ENCODE results near the gene ZNF274.

ZNF274 gene

DNA sequence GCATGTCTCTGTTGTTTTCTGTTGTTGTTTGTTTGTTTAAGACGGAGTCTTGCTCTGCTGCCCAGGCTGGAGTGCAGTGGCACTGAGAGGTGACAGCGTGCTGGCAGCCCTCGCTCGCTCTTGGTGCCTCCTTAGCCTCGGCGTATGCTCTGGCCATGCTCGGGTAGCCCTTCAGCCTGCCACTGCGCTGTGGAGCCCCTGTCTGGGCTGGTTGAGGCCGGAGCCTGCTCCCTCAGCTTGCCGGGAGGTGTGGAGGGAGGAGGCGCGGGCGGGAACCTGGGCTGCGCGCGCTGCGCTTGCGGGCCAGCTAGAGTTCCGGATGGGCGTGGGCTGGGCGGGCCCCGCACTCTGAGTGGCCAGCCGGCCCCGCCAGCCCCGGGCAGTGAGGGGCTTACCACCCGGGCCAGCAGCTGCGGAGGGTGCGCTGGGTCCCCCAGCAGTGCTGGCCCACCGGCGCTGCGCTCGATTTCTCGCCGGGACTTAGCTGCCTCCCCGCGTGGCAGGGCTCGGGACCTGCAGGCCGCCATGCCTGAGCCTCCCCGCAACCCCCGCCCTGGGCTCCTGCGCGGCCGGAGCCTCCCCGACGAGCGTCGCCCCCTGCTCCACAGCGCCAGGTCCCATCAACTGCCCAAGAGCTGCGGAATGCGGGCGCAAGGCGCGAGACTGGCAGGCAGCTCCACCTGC lies 25.7 kb upstream of the ZNF274 start:
- H3K4me3 ChIP-seq (ENCODE audit: low read length) = no peak overlapping the region
- H2AFZ ChIP-seq (ENCODE audit: low read depth, low read length) = no peak overlapping the region
- TF ChIP-seq EZH2phosphoT487 (IDR thresholded peaks at IDR 0.05; ENCODE audit: low read depth) (no peak), CTCF (IDR thresholded peaks at IDR 0.05; ENCODE audit: low read depth, low read length) (no peak)
- H3K9ac ChIP-seq (ENCODE audit: low read length) = no peak overlapping the region
- H3K79me2 ChIP-seq (ENCODE audit: low read length) = no peaks in the 10 kb centered on the region
- no peaks in the 10 kb centered on the region for H3K4me1 ChIP-seq (ENCODE audit: low read length)
- H3K27ac ChIP-seq (ENCODE audit: low read length) = no peak overlapping the region
- no peaks in the 10 kb centered on the region for H3K36me3 ChIP-seq (replicated peaks; ENCODE audit: low read depth, low read length)
- no peaks in the 10 kb centered on the region for H3K9me3 ChIP-seq (ENCODE audit: insufficient read depth, low read length)
- no peaks in the 10 kb centered on the region for H4K20me1 ChIP-seq (ENCODE audit: insufficient read depth, low read length)
- H3K27me3 ChIP-seq (ENCODE audit: low read depth, low read length) = no peaks in the 10 kb centered on the region
- H3K4me2 ChIP-seq (ENCODE audit: low read length) = no peak overlapping the region

DNA sequence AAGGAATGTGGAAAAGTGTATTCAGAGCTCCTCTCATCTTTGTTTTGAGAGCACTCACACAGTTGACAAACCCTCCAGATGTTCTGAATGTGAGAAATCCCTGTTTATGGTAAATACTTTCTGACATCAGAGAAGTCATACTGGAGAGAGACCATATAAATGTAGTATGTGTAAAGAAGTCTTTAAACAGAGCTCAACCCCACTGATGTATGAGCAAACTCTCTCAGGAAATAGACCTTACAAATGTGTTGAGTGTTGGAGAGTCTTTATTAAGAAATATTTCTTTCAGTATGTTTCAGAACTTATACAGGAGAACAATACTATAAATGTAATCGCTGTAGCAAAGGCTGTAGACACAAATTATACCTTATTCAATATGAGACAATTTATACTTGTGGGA lies 16.6 kb upstream of the ZNF274 start:
- H3K36me3 ChIP-seq (replicated peaks; ENCODE audit: low read depth, low read length) = no peaks in the 10 kb centered on the region
- no peaks in the 10 kb centered on the region for H4K20me1 ChIP-seq (ENCODE audit: insufficient read depth, low read length)
- H3K27ac ChIP-seq (ENCODE audit: low read length) = no peak overlapping the region
- no peak overlapping the region for H3K9ac ChIP-seq (ENCODE audit: low read length)
- no peak overlapping the region for H2AFZ ChIP-seq (ENCODE audit: low read depth, low read length)
- no peak for TF ChIP-seq EZH2phosphoT487 (IDR thresholded peaks at IDR 0.05; ENCODE audit: low read depth)
- TF ChIP-seq CTCF (IDR thresholded peaks at IDR 0.05; ENCODE audit: low read depth, low read length) = no peak
- H3K79me2 ChIP-seq (ENCODE audit: low read length) = no peaks in the 10 kb centered on the region
- H3K27me3 ChIP-seq (ENCODE audit: low read depth, low read length) = no peaks in the 10 kb centered on the region
- no peaks in the 10 kb centered on the region for H3K4me1 ChIP-seq (ENCODE audit: low read length)
- peaks cover 48% of the 10 kb centered on the region for H3K9me3 ChIP-seq (ENCODE audit: insufficient read depth, low read length)
- no peak overlapping the region for H3K4me2 ChIP-seq (ENCODE audit: low read length)
- H3K4me3 ChIP-seq (ENCODE audit: low read length) = no peak overlapping the region

GRCh38 chr19:58166708-58167280 lies 16.1 kb upstream of the ZNF274 start:
- Histone ChIP-seq H3K4me3 (ENCODE audit: low read length) (no peak overlapping the region), H4K20me1 (ENCODE audit: insufficient read depth, low read length) (no peaks in the 10 kb centered on the region), H3K27me3 (ENCODE audit: low read depth, low read length) (no peaks in the 10 kb centered on the region), H3K79me2 (ENCODE audit: low read length) (no peaks in the 10 kb centered on the region), H3K27ac (ENCODE audit: low read length) (no peak overlapping the region), H3K9ac (ENCODE audit: low read length) (no peak overlapping the region), H3K4me2 (ENCODE audit: low read length) (no peak overlapping the region), H2AFZ (ENCODE audit: low read depth, low read length) (no peak overlapping the region), H3K36me3 (replicated peaks; ENCODE audit: low read depth, low read length) (no peaks in the 10 kb centered on the region), H3K9me3 (ENCODE audit: insufficient read depth, low read length) (peaks cover 48% of the 10 kb centered on the region), H3K4me1 (ENCODE audit: low read length) (no peaks in the 10 kb centered on the region)
- TF ChIP-seq EZH2phosphoT487 (IDR thresholded peaks at IDR 0.05; ENCODE audit: low read depth) (no peak), CTCF (IDR thresholded peaks at IDR 0.05; ENCODE audit: low read depth, low read length) (no peak)

- TF ChIP-seq EZH2phosphoT487 (IDR thresholded peaks at IDR 0.05; ENCODE audit: low read depth) (no peak), CTCF (IDR thresholded peaks at IDR 0.05; ENCODE audit: low read depth, low read length) (no peak)
- Histone ChIP-seq H3K4me2 (ENCODE audit: low read length) (no peak overlapping the region), H3K27ac (ENCODE audit: low read length) (no peak overlapping the region), H2AFZ (ENCODE audit: low read depth, low read length) (no peak overlapping the region), H3K9me3 (ENCODE audit: insufficient read depth, low read length) (peaks cover 36% of the 10 kb centered on the region), H3K4me1 (ENCODE audit: low read length) (no peaks in the 10 kb centered on the region), H3K4me3 (ENCODE audit: low read length) (no peak overlapping the region), H3K79me2 (ENCODE audit: low read length) (no peaks in the 10 kb centered on the region), H3K36me3 (replicated peaks; ENCODE audit: low read depth, low read length) (no peaks in the 10 kb centered on the region), H3K9ac (ENCODE audit: low read length) (no peak overlapping the region), H4K20me1 (ENCODE audit: insufficient read depth, low read length) (no peaks in the 10 kb centered on the region), H3K27me3 (ENCODE audit: low read depth, low read length) (no peaks in the 10 kb centered on the region)
Measured at GRCh38 chr19:58170860-58171259, 12.0 kb upstream of the ZNF274 start.

Measured in OCI-LY3 (cell line).